ENCODE results near the gene CCHCR1. TPM values are rescaled to one million over a fixed set of nuclear protein-coding genes. Genes with fewer than 3 reads are reported as not detected.
A peak's percentile ranks its signal among the peaks of the same experiment; 100 is the strongest.
"Not testable (repeated sequence)": the region's sequence is repeated elsewhere in the genome, so short reads cannot be mapped to it uniquely, and the experiment has no call there.

The CCHCR1 gene, protein sequence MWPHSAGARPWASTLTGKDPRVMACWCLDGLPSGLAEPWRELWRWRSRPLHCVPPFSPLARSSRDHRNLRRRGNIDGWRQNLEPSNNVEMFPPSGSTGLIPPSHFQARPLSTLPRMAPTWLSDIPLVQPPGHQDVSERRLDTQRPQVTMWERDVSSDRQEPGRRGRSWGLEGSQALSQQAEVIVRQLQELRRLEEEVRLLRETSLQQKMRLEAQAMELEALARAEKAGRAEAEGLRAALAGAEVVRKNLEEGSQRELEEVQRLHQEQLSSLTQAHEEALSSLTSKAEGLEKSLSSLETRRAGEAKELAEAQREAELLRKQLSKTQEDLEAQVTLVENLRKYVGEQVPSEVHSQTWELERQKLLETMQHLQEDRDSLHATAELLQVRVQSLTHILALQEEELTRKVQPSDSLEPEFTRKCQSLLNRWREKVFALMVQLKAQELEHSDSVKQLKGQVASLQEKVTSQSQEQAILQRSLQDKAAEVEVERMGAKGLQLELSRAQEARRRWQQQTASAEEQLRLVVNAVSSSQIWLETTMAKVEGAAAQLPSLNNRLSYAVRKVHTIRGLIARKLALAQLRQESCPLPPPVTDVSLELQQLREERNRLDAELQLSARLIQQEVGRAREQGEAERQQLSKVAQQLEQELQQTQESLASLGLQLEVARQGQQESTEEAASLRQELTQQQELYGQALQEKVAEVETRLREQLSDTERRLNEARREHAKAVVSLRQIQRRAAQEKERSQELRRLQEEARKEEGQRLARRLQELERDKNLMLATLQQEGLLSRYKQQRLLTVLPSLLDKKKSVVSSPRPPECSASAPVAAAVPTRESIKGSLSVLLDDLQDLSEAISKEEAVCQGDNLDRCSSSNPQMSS
- polyA plus RNA-seq (2013, experiment 1 of 4), result 49.0 TPM
- 42.4 TPM for polyA plus RNA-seq (2013, experiment 2 of 4)
- 29.8 TPM for polyA plus RNA-seq (2013, experiment 3 of 4)
- polyA plus RNA-seq (2013, experiment 4 of 4), result 33.9 TPM

- peak within 1 kb of the TSS; percentile 68 for H3K4me3 ChIP-seq (ENCODE audit: insufficient read depth, low read depth, low read length)
- peaks cover 4% of the 10 kb centered on the region for H3K4me1 ChIP-seq (ENCODE audit: control insufficient read depth, insufficient read depth, low read length)
- H3K27ac ChIP-seq (ENCODE audit: insufficient read depth, low read depth, low read length, poor library complexity, severe bottlenecking), result no peak within 1 kb of the TSS
- H3K9me3 ChIP-seq (ENCODE audit: control insufficient read depth, low read length), result no peaks in the 10 kb centered on the region
- 10 to 13% methylated on average over 14 of the region's 14 CpGs for WGBS, 2 experiments
- peaks cover 12% of the 10 kb centered on the region for H3K27me3 ChIP-seq (ENCODE audit: control insufficient read depth, insufficient read depth, low read length, poor library complexity, severe bottlenecking)
- H3K36me3 ChIP-seq (ENCODE audit: control insufficient read depth, insufficient read depth, low read length), result peaks cover 17% of the 10 kb centered on the region
These were observed at the start of gene CCHCR1 for GRCh38 chr6:31157513-31158139. TSS of gene CCHCR1 (minus strand) at chr6:31157802. CDS start at chr6:31157600, 202 bp downstream.

GRCh38 chr6:31205638-31206037, 48.0 kb upstream of the CCHCR1 start:
- H3K36me3 ChIP-seq (ENCODE audit: control insufficient read depth, insufficient read depth, low read length), result no peaks in the 10 kb centered on the region
- no peak overlapping the region for H3K27ac ChIP-seq (ENCODE audit: insufficient read depth, low read depth, low read length, poor library complexity, severe bottlenecking)
- 89 to 93% methylated on average over 2 of the region's 2 CpGs for WGBS, 2 experiments
- no peaks in the 10 kb centered on the region for H3K9me3 ChIP-seq (ENCODE audit: control insufficient read depth, low read length)
- no peaks in the 10 kb centered on the region for H3K4me1 ChIP-seq (ENCODE audit: control insufficient read depth, insufficient read depth, low read length)
- no peak overlapping the region for H3K4me3 ChIP-seq (ENCODE audit: insufficient read depth, low read depth, low read length)
- no peaks in the 10 kb centered on the region for H3K27me3 ChIP-seq (ENCODE audit: control insufficient read depth, insufficient read depth, low read length, poor library complexity, severe bottlenecking)

- H3K27ac ChIP-seq (ENCODE audit: insufficient read depth, low read depth, low read length, poor library complexity, severe bottlenecking), result no peak overlapping the region
- H3K9me3 ChIP-seq (ENCODE audit: control insufficient read depth, low read length), result no peaks in the 10 kb centered on the region
- no peaks in the 10 kb centered on the region for H3K36me3 ChIP-seq (ENCODE audit: control insufficient read depth, insufficient read depth, low read length)
- no peak overlapping the region for H3K4me3 ChIP-seq (ENCODE audit: insufficient read depth, low read depth, low read length)
- no peaks in the 10 kb centered on the region for H3K4me1 ChIP-seq (ENCODE audit: control insufficient read depth, insufficient read depth, low read length)
- H3K27me3 ChIP-seq (ENCODE audit: control insufficient read depth, insufficient read depth, low read length, poor library complexity, severe bottlenecking), result no peaks in the 10 kb centered on the region
- WGBS, 2 experiments, result 79 to 82% methylated on average over 4 of the region's 4 CpGs
These were observed 47.1 kb upstream of the CCHCR1 start for GRCh38 chr6:31204751-31205145.

DNA sequence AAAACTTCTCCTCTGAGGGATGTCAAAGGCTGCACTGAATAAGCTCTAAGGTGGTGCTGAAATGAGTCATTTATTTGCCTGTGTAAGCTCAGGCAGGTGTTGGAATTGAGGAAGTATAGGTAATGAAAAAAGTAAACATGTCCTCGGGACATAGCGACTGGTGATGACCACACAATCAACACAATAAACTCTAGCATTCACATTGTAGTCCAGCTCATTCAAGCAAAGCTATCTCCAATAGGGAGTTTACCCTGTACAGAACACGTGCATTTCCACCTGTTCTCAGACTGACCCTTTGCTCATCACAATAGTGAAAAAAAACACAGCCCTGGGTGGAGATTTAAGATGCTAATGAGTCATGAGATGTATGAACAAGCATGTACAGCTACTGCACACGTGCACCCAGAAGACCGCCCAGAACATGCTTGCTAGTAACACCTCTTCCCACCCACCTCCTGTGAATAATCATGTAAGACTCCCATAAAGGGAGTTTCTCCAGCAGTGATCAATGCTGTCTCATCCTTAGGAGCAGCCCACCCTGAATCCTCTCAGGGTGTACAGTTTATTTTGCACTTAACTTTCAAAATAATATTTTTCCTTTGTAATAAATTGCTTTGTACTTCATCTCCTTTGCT, 45.9 kb upstream of the CCHCR1 start:
- H3K27ac ChIP-seq (ENCODE audit: insufficient read depth, low read depth, low read length, poor library complexity, severe bottlenecking), result no peak overlapping the region
- no peaks in the 10 kb centered on the region for H3K27me3 ChIP-seq (ENCODE audit: control insufficient read depth, insufficient read depth, low read length, poor library complexity, severe bottlenecking)
- no peaks in the 10 kb centered on the region for H3K9me3 ChIP-seq (ENCODE audit: control insufficient read depth, low read length)
- 70 to 74% methylated on average over 5 of the region's 5 CpGs for WGBS, 2 experiments
- no peak overlapping the region for H3K4me3 ChIP-seq (ENCODE audit: insufficient read depth, low read depth, low read length)
- H3K4me1 ChIP-seq (ENCODE audit: control insufficient read depth, insufficient read depth, low read length), result no peaks in the 10 kb centered on the region
- H3K36me3 ChIP-seq (ENCODE audit: control insufficient read depth, insufficient read depth, low read length), result no peaks in the 10 kb centered on the region

GRCh38 chr6:31202259-31203166, 44.9 kb upstream of the CCHCR1 start:
- 66 to 67% methylated on average over 11 of the region's 11 CpGs for WGBS, 2 experiments
- H3K27me3 ChIP-seq (ENCODE audit: control insufficient read depth, insufficient read depth, low read length, poor library complexity, severe bottlenecking), result no peaks in the 10 kb centered on the region
- no peaks in the 10 kb centered on the region for H3K4me1 ChIP-seq (ENCODE audit: control insufficient read depth, insufficient read depth, low read length)
- no peaks in the 10 kb centered on the region for H3K36me3 ChIP-seq (ENCODE audit: control insufficient read depth, insufficient read depth, low read length)
- H3K9me3 ChIP-seq (ENCODE audit: control insufficient read depth, low read length), result no peaks in the 10 kb centered on the region
- no peak overlapping the region for H3K4me3 ChIP-seq (ENCODE audit: insufficient read depth, low read depth, low read length)
- H3K27ac ChIP-seq (ENCODE audit: insufficient read depth, low read depth, low read length, poor library complexity, severe bottlenecking), result no peak overlapping the region

GRCh38 chr6:31199105-31199452, 41.5 kb upstream of the CCHCR1 start:
- not testable (repeated sequence) for H3K36me3 ChIP-seq (ENCODE audit: control insufficient read depth, insufficient read depth, low read length); H3K4me3 ChIP-seq (ENCODE audit: insufficient read depth, low read depth, low read length); H3K27me3 ChIP-seq (ENCODE audit: control insufficient read depth, insufficient read depth, low read length, poor library complexity, severe bottlenecking); H3K4me1 ChIP-seq (ENCODE audit: control insufficient read depth, insufficient read depth, low read length); H3K9me3 ChIP-seq (ENCODE audit: control insufficient read depth, low read length); H3K27ac ChIP-seq (ENCODE audit: insufficient read depth, low read depth, low read length, poor library complexity, severe bottlenecking)
- 95 to 96% methylated on average over 4 of the region's 4 CpGs for WGBS, 2 experiments

- no peaks in the 10 kb centered on the region for H3K36me3 ChIP-seq (ENCODE audit: control insufficient read depth, insufficient read depth, low read length)
- 2% methylated on average over 45 of the region's 45 CpGs for WGBS, 2 experiments
- H3K4me1 ChIP-seq (ENCODE audit: control insufficient read depth, insufficient read depth, low read length), result no peaks in the 10 kb centered on the region
- no peak overlapping the region for H3K27ac ChIP-seq (ENCODE audit: insufficient read depth, low read depth, low read length, poor library complexity, severe bottlenecking)
- peak overlapping the region; percentile 53 for H3K4me3 ChIP-seq (ENCODE audit: insufficient read depth, low read depth, low read length)
- no peaks in the 10 kb centered on the region for H3K9me3 ChIP-seq (ENCODE audit: control insufficient read depth, low read length)
- no peaks in the 10 kb centered on the region for H3K27me3 ChIP-seq (ENCODE audit: control insufficient read depth, insufficient read depth, low read length, poor library complexity, severe bottlenecking)
These were observed 40.1 kb upstream of the CCHCR1 start for GRCh38 chr6:31197559-31198305.

DNA sequence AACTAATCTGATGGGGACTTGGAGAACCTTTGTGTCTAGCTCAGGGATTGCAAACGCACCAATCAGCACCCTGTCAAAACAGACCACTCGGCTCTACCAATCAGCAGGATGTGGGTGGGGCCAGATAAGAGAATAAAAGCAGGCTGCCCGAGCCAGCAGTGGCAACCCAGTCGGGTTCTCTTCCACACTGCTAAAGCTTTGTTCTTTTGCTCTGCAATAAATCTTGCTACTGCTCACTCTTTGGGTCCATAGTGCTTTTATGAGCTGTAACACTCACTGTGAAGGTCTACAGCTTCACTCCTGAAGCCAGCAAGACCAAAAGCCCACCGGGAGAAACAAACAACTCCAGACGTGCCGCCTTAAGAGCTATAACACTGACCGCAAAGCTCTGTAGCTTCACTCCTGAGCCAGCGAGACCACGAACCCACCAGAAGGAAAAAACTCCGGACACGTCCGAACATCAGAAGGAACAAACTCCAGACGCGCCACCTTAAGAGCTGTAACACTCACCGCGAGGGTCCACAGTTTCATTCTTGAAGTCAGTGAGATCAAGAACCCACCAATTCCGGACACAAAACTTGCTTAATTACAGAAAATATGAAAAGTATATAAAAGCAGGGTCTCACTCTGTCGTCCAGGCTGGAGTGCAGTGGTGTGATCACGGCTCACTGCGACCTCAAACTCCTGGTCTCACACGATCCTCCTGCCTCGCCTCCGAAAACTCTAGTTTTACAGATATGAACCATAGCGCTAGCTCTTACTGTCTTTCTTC, 38.8 kb upstream of the CCHCR1 start:
- H3K27me3 ChIP-seq (ENCODE audit: control insufficient read depth, insufficient read depth, low read length, poor library complexity, severe bottlenecking); H3K4me3 ChIP-seq (ENCODE audit: insufficient read depth, low read depth, low read length); H3K27ac ChIP-seq (ENCODE audit: insufficient read depth, low read depth, low read length, poor library complexity, severe bottlenecking); H3K9me3 ChIP-seq (ENCODE audit: control insufficient read depth, low read length); H3K4me1 ChIP-seq (ENCODE audit: control insufficient read depth, insufficient read depth, low read length); H3K36me3 ChIP-seq (ENCODE audit: control insufficient read depth, insufficient read depth, low read length): not testable (repeated sequence)
- 91 to 92% methylated on average over 25 of the region's 25 CpGs for WGBS, 2 experiments

Data from ectodermal cell (in vitro differentiated cells).